PFSK-1 (cell line): ENCODE measurements around the gene XYLT2.

ENCODE experiments used
- FOXP2 ChIP-seq: optimal IDR thresholded peaks from 2 replicates; pipeline ENCODE3; 2011; ENCODE audit warnings: borderline replicate concordance, control low read depth, inconsistent platforms; ENCODE audit not compliant: insufficient read depth; ENCODE audit errors: extremely low read length, extremely low read depth
- POLR2AphosphoS5 ChIP-seq: IDR thresholded peaks from 2 replicates; pipeline ENCODE4 v1.6.1; 2012; ENCODE audit warnings: low read depth, mild to moderate bottlenecking, control low read depth, low read length, moderate library complexity
- SIN3A ChIP-seq: IDR thresholded peaks from 2 replicates; pipeline ENCODE4 v1.6.1; 2012; ENCODE audit warnings: mild to moderate bottlenecking, low read length, moderate library complexity, borderline replicate concordance; ENCODE audit not compliant: insufficient read depth
- TAF1 ChIP-seq: IDR thresholded peaks from 2 replicates; pipeline ENCODE4 v1.6.1; 2012; ENCODE audit warnings: low read length, control low read depth, borderline replicate concordance; ENCODE audit not compliant: insufficient read depth
- TF ChIP-seq, protein P1 (sequence below), 2 experiments: IDR thresholded peaks; 2 replicates each; pipeline versions ENCODE4 v1.6.1 to v1.8.0; 2011 to 2012; ENCODE audit warnings: low read depth in 2 of 2, low read length in 2 of 2, control low read depth in 1 of 2, inconsistent platforms in 1 of 2, mild to moderate bottlenecking in 1 of 2, moderate library complexity in 1 of 2; ENCODE audit not compliant: insufficient read depth in 1 of 2

Gene XYLT2

DNA sequence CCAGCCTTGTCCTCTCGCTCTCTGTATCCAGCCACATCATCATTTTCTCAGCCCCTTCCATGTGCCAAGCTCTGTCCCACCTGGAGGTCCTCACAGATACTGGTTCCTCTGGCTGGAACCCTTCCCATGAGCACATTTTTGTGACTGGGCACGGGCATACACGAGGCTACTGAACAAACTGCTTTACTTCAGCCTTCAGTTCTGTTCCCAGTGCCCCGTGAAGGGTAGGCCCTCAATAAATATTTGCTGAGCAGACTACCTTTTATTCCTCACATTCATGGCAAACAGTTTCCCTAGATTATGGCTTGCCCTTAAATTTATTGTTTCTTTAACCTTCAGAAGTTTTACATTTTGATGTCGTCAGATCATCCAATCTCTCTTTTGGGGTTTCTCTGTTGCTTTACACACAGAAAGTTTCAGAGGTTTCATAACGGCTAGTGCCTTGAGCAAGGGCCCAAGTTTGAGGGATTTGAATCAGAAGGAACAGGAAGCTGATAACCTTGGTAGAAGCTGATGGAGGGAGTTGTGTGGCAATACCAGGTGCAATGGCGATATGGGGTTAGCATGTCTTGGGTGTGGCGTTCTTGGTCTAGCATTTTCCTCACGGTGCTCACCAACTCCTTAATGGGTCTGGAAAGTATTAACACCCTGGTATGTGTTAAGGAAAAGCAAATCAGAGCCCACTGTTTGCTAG lies 43.9 kb upstream of the XYLT2 start:
- TF ChIP-seq POLR2AphosphoS5, result no peak
- no peak for TF ChIP-seq FOXP2
- TF ChIP-seq SIN3A, result no peak
- TF ChIP-seq, protein P1, sequence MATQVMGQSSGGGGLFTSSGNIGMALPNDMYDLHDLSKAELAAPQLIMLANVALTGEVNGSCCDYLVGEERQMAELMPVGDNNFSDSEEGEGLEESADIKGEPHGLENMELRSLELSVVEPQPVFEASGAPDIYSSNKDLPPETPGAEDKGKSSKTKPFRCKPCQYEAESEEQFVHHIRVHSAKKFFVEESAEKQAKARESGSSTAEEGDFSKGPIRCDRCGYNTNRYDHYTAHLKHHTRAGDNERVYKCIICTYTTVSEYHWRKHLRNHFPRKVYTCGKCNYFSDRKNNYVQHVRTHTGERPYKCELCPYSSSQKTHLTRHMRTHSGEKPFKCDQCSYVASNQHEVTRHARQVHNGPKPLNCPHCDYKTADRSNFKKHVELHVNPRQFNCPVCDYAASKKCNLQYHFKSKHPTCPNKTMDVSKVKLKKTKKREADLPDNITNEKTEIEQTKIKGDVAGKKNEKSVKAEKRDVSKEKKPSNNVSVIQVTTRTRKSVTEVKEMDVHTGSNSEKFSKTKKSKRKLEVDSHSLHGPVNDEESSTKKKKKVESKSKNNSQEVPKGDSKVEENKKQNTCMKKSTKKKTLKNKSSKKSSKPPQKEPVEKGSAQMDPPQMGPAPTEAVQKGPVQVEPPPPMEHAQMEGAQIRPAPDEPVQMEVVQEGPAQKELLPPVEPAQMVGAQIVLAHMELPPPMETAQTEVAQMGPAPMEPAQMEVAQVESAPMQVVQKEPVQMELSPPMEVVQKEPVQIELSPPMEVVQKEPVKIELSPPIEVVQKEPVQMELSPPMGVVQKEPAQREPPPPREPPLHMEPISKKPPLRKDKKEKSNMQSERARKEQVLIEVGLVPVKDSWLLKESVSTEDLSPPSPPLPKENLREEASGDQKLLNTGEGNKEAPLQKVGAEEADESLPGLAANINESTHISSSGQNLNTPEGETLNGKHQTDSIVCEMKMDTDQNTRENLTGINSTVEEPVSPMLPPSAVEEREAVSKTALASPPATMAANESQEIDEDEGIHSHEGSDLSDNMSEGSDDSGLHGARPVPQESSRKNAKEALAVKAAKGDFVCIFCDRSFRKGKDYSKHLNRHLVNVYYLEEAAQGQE (IDR thresholded peaks at IDR 0.05; ENCODE audit: insufficient read depth in 1 of 2, low read depth in 2 of 2, low read length in 2 of 2), result no peak
- TF ChIP-seq TAF1, result no peak

- TF ChIP-seq TAF1 (no peak), POLR2AphosphoS5 (no peak), FOXP2 (no peak), SIN3A (no peak)
- TF ChIP-seq, protein P1 (IDR thresholded peaks at IDR 0.05; ENCODE audit: insufficient read depth in 1 of 2, low read depth in 2 of 2, low read length in 2 of 2), result no peak
These were observed 42.9 kb upstream of the XYLT2 start for GRCh38 chr17:50303051-50303450.

GRCh38 chr17:50303596-50303995 lies 42.3 kb upstream of the XYLT2 start:
- no peak for TF ChIP-seq SIN3A
- no peak for TF ChIP-seq TAF1
- no peak for TF ChIP-seq FOXP2
- TF ChIP-seq, protein P1 (IDR thresholded peaks at IDR 0.05; ENCODE audit: insufficient read depth in 1 of 2, low read depth in 2 of 2, low read length in 2 of 2), result no peak
- TF ChIP-seq POLR2AphosphoS5, result no peak

GRCh38 chr17:50304781-50305404 lies 41.0 kb upstream of the XYLT2 start:
- TF ChIP-seq POLR2AphosphoS5 (no peak), SIN3A (no peak), TAF1 (no peak), FOXP2 (no peak)
- TF ChIP-seq, protein P1 (IDR thresholded peaks at IDR 0.05; ENCODE audit: insufficient read depth in 1 of 2, low read depth in 2 of 2, low read length in 2 of 2), result no peak
